HG03442 (cell line): ENCODE data around the gene DNAI4.

Experiments used
- ATAC-seq: cut with Tn5 transposase; IDR thresholded peaks from one replicate; pipeline ENCODE4 v1.9.1; 2021; ENCODE audit warnings: mild to moderate bottlenecking, moderate library complexity; ENCODE audit not compliant: unreplicated experiment

Gene DNAI4

GRCh38 chr1:66768965-66769364 lies 155.7 kb downstream of the DNAI4 start:
- ATAC-seq, result no peak

- no peak for ATAC-seq
Measured at GRCh38 chr1:66767626-66768025, 157.0 kb downstream of the DNAI4 start.

- peak; percentile 82 for ATAC-seq
Measured at GRCh38 chr1:66764994-66765578, 159.6 kb downstream of the DNAI4 start.
